HG03108 (cell line): Measurements from ENCODE around the gene CELF2.

ENCODE experiments used
- ATAC-seq: cut with Tn5 transposase; IDR thresholded peaks from one replicate; pipeline ENCODE4 v1.9.1; 2021; ENCODE audit warnings: moderate library complexity; ENCODE audit not compliant: unreplicated experiment

CELF2 gene

DNA sequence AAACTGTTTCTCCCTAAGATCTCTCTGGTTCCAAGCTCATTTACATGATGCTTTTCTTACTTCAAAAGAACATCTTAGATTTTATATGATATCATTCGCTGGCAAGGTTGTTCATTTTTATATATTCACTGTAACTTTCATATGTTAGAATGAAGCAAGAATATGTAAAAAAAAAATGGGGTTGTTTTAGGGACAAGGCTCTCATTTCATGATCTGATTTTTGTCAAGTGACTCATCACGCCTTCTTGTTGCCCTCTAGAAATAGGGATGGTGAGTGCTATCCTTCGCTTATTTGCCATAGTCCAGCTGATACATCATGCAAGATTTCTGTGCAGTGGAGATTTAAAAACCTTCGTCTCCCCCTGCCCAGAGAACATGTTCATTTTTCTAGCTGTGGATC lies 14.0 kb upstream of the CELF2 start:
- no peak for ATAC-seq

DNA sequence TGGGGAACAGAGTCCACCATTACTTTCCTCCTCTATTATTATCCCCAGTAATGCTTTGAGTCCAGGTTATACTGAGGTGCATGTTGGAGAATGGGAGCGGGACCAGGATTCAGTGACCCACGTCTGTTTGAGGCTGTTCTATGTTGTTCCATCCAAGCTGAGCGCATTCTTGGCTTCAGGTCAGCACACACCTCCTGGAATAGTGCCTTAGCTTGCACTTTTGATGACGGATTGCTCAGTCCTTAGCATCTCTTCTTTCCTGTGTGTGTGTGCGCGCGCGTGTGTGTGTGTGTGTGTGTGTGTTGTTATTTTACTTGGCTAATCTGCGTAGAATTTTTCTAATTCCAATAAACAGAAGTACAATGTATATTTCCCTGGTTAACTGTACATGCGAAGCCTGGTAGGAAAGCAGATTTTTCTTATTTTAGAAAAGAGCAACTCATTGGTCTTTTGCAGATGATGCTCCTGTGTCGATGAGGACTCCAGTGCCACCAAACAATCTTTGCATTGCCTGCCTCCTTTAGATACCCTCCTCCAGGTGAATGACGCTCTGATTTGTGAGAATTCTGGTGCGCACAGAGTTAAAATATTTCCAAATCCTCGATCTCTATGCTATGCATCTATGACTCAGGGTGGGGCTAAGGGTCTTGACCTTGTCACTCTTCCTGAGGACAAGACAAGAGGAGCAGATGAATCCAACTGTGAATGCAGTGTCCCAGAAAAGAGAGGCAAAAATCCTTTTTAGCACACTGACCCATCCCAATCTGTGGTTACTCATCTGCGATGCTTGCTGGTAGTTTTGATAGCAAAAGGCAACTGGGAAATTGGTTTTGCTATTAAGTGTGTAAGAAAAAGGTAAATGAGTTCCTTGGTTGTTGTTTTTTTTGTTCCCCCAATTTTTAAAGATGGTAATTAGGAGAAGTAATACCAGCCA lies 13.3 kb upstream of the CELF2 start:
- no peak for ATAC-seq

DNA sequence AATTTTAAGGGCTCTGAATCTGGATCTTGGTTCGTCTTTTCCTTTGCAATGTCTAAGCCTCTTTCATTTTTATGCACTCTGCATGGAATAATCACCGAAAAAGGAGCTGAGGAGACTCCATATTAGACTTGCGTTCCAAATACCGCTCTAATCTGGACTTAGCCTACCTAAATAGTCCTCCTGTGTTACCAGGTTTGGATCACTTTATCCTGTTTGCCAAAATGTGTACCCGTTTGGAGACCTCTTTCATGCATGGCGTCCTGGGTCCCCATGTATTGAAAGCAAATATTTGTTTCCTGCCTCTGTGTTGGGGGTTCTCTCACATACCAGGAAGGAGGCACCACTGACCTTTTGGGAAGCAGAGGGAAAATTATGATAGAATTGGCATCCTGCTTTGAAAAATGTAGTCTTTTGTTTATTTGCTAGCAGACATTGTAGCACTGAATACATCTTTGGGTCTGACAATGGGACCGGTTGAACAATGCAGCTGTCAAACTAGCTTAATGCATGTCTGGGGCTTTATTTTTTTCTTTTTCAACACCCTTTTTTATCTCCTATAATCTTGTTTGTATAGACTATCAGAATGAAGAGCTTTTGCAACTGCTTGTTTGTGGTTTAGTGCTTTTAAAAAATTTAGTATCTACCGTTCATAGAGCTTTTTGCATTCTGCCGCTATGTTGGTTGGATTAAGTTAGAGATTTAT lies 11.8 kb upstream of the CELF2 start:
- no peak for ATAC-seq

DNA sequence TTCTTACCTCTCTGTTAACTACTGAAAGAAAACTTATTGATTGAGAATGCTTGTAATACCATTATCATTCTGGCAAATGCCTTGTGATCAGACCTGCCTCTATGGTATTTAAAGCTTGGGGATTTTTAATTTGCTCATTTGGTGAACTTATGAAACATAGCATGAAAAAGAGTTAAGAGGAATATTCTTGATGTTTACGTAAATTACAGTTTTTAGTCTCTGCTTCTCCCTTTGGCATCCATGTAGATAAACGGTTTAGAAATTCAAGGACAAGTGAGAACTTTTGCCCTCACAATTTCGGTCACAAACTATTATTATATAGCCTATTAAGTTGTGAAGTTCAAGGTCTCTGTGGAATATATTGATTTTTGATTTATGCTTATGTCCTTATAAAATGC lies 11.2 kb upstream of the CELF2 start:
- no peak for ATAC-seq

DNA sequence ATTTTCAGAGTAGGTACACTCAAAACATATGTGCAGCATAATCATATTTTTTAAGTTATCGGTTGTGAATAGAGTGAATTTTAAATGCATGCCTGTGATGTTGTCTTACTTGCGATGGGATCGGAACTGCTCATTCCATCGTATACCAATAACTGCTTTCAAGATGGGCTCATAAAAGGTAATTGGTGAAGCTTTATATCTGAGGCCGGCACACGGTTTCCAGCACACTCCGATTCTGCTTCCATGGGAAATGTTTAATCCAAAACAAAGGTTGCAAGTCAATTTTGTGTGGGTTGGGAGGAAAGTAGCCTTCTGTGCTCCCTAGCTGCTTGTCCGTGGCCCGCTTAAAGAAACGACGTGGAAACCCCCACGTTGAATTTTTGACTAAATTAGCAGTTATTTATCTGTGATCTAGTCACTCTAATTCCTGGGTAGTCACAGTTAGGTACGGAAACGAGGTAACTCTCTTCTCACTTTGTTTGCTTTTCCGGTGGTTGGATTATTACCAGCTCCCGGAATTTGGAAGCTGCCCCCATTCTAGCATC lies 10.1 kb upstream of the CELF2 start:
- no peak for ATAC-seq

DNA sequence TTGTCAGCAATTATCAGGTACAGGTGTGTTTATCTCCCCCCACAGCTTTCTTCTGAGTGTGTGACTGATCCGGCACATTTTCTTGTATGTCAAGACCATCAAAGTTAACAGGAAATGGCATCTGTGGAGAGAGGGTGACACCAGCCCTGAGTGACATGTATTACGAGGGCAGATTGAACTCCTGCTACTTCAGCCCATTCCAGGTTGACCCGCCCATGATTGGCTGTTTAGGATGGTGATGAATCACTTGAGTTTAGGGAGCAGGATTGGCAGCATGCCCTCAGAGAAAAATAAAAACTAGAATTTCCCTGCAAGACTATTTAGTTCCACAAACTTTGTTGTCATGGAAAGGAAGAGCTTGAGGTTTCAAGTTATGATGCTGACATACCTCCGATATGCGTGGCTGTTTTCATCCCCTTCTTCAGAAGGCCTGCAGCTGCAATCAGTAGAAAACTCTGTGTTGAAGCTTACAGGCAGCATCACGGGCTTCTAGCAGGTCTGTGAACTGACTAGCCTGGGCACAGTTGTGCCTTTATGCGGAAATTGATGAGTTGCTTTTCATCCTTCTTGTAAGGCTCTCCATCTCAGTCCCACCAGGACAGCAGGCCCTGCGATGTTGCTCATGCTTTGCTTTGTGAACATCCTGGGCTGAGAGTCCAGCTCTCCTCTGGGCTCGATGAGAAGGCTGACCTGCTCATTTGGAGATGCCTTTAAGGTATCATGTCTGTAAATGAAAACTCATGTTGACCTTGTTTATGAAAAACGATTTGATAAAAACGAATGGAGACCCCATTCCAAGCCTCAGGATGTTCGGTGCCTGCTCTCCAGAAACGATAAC lies 8.0 kb upstream of the CELF2 start:
- ATAC-seq, result no peak

DNA sequence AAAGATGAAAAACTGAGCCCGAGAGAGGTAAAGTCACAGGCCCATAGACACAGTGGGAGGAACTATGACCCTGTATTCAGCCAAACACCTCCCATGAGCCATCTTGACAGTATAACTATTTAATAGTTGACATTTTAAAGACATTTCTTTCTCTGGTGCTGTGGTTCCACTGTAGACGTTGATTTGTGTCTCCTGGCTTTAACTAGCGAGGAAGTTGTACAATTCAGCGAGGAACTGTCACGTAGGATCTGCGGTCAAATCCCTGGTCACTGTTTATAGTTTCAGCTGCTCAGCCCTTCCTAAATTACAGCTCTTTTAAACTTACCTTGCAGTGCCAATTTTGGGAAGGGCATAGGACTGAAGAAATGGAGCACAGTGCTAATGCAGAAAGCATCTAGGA lies 7.1 kb upstream of the CELF2 start:
- ATAC-seq, result no peak

DNA sequence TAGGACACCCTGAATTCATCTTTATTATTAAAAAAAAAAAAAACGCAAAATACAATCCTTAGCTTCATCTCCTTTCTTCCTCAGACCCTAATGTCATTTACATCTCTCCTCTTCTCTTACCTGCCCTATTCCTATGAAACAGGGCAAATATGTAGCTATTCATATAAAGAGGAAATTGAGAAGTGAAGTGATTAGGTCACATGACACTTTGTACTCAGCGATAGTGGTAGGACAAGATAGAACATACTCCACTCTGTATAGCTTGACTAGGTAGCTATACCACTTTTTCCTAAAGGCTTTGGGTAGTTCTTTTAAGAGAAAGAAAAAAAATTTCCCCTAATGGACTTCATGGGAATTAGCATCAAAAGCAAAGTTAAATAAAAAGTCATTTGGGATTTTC lies 6.2 kb upstream of the CELF2 start:
- ATAC-seq, result no peak

DNA sequence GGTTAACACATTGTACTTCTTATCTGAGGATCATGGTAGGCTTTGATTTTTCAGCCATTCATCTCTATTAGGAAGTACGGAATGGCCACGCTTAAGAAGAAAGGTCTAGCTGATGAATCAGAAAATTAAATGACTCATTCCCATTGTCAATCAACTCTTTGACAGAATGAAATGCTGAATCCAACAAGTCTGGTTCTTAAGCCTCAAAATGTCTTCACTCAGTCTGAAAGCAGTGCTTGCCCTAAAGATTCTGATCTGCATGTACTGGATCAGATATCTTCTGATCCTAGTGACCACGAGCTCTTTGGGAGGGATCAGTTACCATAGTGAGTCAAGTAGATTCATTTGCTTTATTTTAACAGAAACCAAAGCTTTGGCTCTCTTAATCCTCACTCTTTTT lies 5.7 kb upstream of the CELF2 start:
- no peak for ATAC-seq

DNA sequence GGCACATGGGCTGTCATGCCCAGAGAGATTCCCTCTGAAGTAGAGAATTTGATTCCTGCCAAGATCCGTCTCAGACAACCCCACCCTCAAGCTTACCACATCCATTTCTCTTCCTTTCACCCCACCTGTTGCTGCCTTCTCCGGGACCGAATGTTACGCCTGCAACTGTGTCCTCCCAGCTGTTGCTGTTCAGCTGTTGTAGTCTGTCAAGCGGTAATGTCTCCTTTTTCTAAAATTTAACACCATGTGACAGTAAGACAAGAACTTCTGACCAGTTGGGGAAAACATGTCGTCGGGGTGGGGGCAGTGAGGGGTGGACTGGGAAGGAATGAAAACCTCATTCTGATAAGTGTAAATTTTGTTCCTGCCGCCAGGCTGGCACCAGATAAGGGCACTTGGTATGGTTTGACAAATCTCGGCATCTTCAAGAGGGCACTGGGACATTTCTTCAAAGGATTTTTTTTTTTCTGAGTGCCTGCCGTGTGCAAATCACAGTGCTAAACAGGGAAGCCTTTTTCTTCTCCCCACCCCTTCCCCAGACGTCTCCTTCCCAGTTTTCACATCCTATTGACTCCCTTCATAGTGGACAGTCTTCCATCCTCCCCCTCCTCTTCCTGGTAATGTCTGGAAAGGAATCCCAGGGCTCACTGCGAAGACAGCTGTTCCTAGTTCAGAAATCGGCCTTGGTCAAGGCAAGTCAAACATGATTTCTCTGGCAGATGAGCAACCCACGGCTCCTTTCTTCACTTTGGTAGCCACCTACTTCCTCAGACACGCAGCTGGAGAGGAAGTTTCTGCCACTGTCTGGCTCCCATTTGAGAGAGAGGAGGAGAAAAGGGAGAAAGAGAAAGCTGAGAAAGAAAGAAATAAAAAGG lies 5.0 kb upstream of the CELF2 start:
- no peak for ATAC-seq

DNA sequence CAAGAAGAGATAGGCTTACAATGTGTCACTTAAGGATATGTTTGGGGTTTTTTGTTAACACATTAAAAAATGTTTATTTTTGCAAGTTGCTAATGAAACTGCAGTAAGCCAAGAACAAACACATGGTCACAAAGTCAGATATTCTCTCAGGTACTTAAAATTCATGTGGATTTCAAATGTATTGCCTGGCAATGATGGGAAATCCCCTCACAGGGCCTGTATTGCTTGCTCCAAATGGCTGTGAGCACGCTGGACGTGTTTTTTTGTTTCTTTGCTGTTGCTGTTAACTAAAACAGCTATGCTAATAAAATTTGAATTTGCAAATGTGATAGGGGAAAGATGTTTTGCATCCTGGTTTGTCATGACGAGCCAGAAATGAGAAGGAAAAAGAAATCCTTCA lies 3.8 kb upstream of the CELF2 start:
- no peak for ATAC-seq

DNA sequence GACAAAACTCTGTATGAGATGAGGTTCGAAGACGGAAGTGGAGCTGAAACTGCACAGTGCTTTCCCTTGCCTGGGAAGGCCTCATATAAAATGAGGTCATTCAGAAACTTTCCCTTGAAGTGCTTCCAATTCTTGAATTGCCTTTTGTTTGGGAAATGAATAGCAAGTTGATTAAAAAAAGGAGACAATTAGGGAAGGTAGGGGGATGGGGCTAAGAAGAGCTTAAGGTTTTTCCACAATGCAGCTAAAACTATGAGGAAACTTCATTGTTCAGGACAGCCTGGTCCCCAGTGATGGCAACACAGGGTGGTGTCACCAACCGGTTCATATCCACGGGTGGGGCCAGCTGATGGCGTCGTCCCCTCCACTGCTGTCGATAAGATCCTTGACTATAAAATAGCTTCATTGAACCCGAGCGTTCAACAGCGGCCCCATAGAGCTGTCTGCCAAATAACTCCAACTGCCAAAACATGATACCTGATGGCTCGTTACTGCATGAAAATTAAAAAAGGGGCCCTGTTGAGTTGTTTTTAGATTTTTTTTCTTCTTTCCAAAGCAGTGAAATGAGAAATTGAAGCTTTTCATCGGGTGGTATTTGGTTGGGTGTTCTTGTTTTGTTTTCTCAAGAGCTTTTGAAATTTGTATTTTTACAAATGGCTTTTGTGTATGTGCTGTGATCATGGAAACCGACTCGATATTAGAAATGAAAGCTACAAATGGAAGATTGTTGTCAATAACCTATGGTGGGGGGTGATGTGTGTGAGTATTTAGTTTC lies 2.8 kb upstream of the CELF2 start:
- ATAC-seq, result no peak

DNA sequence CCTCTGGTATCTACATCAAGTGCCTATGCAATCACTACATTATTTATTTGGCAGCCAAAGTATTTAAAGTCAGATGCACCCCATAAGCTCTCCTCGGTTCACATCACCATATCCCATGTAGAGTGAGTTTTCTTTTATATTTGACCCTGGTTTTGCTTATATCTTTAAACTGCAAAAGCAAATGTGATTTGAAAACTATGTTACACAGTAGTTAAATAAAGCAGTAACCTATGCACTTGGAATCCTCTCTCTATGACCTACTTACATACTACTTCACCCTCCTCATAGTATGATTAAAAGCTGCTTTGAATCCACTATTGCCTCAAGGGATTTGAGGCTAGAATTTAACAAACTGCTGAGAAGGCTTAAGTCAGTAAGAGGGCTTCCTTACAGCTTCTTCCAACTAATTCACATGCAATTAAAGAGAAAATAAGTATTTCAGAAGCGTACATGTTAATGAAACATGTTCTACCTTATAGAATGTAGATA lies 2.2 kb upstream of the CELF2 start:
- ATAC-seq, result no peak

DNA sequence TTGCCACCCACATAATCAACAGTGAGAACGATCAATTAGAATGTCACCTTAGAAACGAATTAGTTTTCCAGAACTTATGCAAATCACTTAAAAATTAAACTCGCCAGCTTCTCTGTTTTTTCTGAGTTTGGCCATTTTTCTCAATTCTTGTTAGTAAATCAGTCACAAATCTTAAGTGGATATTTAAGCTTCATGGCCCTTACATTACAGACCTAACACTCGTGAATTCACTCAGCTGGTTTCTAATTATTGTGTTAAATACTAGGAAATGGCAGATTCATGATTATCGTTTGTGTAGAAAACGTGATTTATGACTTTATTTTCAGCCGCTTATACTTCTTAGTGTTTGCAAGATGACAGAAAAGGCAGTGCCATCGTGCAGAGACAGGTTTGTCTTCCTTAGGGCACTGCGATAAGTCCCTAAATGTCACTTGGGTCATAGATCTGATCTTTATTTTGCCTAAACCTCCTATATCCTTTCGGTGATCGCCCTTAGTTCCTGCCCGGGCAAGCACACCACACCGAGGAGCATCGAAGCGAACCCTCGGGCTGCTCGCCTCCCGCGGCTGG lies 587 bp upstream of the CELF2 start:
- no peak for ATAC-seq

DNA sequence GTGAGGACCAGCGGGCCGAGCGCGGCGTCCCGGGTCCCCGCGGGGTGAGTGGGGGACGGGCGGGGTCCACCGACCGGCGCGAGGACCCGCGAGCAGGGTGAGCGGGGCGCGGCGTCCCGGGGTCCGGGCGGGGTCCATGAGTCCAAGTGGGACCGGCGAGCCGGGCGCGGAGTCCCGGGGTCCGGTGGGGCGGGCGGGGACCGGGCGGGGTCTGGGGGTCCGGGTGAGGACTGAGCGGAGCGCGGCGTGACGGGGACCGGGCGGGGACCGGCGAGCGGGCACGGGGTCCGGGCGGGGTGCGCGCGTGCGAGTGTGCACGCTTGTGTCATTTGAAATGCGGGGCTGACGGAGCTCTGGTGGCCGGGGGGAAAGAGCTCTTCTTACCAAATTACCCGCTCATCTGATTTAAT lies 765 bp downstream of the CELF2 start:
- ATAC-seq, result no peak

DNA sequence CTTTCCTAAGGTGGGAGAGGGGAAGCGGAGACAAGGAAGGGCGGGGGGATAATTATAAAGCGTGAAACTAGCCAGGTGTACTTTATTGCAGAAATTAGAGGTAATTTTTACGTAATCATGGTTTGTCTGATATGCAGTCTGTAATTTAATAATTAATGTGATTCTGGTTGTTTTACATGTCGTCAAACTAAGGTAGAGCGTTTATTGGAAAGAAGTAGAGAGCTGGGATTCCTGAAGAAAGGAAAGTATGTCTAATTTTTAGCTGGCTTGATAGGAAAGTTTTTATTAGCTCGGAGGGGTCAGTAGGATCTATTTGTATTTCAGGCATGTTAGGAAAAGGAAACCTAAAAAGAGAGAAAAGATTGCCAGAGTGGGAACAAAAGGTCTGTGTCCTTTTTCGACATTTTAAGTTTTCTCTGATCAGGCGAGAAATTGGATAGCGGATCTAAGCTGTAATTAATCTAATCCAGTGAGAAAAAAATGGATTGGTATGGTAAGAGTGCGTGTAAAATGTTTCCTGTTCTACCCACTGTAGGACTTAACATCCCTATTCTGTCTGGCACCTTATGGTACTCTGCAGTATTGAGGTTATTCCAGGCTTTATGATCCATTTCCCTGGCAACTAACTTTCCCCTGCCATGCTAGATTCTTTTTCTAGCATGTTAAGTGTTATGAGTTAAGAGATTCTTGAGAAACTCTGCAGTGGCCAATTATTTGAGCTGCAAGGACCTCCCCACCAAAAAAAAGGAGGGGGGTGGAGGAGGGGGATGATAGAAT lies 1.4 kb downstream of the CELF2 start:
- ATAC-seq, result no peak

DNA sequence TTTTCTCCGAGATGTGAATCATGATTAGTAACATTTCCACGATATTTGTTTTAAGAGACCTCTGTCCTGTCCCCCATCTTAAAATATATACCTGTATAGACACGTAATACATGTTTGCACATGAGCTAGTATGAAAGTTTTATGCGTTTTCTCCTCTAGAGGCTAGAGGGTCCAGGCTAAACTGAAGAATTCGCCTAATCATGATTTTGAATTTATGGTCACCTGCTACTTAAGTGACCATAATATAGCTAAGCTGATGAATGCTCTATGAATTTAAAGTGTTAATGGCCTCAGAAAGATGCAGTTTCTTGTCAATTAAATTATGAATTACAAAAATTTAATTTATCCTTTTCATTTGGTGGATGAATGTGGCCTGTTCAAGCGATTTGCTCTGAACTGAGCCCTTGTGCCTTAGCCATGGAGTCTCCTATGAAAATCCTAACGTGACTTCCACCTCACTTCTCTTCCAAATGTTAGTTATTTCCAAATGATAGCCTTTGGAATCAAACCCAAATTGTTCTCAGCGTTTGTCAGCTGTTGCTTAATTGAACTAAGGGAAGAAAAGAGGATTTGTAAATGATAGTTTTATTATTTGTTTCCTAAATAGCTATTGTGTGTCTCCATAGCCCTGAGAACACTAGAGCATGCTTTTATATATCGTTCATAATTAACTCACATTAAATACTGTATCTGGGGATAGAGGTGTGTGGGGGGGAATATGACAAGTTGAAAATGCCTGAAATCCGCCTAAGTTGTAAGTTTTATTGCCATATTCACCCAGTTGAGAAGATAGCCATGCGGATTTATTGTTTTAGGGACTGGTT lies 2.3 kb downstream of the CELF2 start:
- ATAC-seq, result no peak
